Upper lobe of right lung (tissue), 1 donor: ENCODE results near the gene ARHGEF26. TPM values are rescaled to one million over a fixed set of nuclear protein-coding genes. Genes with fewer than 3 reads are reported as not detected.
A peak's percentile ranks its signal among the peaks of the same experiment; 100 is the strongest.

ENCODE experiments used
- ATAC-seq: fragments of 200-7000 bp; cut with Tn5 transposase; one replicate; pipeline ENCODE4 v1.9.1; 2020; ENCODE audit warnings: mild to moderate bottlenecking, moderate library complexity
- DNase-seq: peaks from one replicate; pipeline ENCODE4 v3.0.0-alpha.2; 2020
- H3K27ac ChIP-seq: fragments of 200-600 bp; one replicate; pipeline ENCODE4 v1.8.0; 2022
- H3K27me3 ChIP-seq: fragments of 200-600 bp; one replicate; pipeline ENCODE4 v1.8.0; 2022; ENCODE audit warnings: mild to moderate bottlenecking
- H3K36me3 ChIP-seq: fragments of 200-600 bp; one replicate; pipeline ENCODE4 v1.8.0; 2022
- H3K4me1 ChIP-seq: fragments of 200-600 bp; one replicate; pipeline ENCODE4 v1.8.0; 2022
- H3K4me3 ChIP-seq: fragments of 200-600 bp; one replicate; pipeline ENCODE4 v1.8.0; 2022; ENCODE audit warnings: mild to moderate bottlenecking
- H3K9me3 ChIP-seq: fragments of 200-600 bp; one replicate; pipeline ENCODE4 v1.8.0; 2022
- intact Hi-C: fragments of 100-400 bp; cut with DNase I; formaldehyde crosslinking; loops from one replicate; pipeline ENCODE4 v1.11.0; 2022
- total RNA-seq: library from RNA; stranded (reverse); fragmentation: NEBNext Ultra II Directional; extraction: Animal tissue kit (Norgen Biotek cat#: 25700); gene quantifications from one replicate; pipeline ENCODE4 v1.2.1, GENCODE V29; 2021
- TF ChIP-seq, protein P1 (sequence below): fragments of 200-600 bp; IDR thresholded peaks from one replicate; pipeline ENCODE4 v1.8.0; 2022; ENCODE audit warnings: antibody characterized with exemption
- donor health status: DM: no; HTN: yes; CAD: no; lungs with severe emphysema.

Gene ARHGEF26
- total RNA-seq, 1 donor from 2014 or later = 58.8 TPM

- H3K27ac ChIP-seq = no peak overlapping the region
- no peaks in the 10 kb centered on the region for H3K36me3 ChIP-seq
- DNase-seq (no peak), ATAC-seq (no peak)
- H3K9me3 ChIP-seq = no peaks in the 10 kb centered on the region
- H3K4me1 ChIP-seq = peaks cover 3% of the 10 kb centered on the region
- no peaks in the 10 kb centered on the region for H3K27me3 ChIP-seq
- no peak overlapping the region for H3K4me3 ChIP-seq
- intact Hi-C loops = no loop called here
- TF ChIP-seq, protein P1, sequence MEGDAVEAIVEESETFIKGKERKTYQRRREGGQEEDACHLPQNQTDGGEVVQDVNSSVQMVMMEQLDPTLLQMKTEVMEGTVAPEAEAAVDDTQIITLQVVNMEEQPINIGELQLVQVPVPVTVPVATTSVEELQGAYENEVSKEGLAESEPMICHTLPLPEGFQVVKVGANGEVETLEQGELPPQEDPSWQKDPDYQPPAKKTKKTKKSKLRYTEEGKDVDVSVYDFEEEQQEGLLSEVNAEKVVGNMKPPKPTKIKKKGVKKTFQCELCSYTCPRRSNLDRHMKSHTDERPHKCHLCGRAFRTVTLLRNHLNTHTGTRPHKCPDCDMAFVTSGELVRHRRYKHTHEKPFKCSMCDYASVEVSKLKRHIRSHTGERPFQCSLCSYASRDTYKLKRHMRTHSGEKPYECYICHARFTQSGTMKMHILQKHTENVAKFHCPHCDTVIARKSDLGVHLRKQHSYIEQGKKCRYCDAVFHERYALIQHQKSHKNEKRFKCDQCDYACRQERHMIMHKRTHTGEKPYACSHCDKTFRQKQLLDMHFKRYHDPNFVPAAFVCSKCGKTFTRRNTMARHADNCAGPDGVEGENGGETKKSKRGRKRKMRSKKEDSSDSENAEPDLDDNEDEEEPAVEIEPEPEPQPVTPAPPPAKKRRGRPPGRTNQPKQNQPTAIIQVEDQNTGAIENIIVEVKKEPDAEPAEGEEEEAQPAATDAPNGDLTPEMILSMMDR = no peak
Observed at GRCh38 chr3:154223519-154223918, 102.3 kb downstream of the ARHGEF26 start.

DNA sequence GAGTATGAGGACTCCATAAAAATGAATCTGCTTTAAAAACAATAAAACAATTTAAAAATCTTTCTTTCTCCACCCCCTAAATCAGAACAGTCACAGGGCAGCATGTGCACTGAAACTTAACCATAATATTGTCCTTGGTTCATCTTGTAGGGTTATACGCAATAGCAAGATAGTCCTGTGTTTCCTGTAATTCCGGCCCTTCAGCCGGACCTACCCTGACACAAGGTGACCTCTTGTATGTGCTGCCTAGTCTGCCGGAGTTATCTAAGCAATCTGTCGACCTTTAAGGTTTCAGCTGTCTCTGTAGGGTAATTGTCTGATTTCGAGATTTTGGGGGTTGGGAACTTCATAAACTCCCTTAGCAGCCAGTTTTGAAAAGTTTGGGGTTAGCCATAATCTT is 103.2 kb downstream of the ARHGEF26 start:
- TF ChIP-seq, protein P1 = no peak
- no peaks in the 10 kb centered on the region for H3K27me3 ChIP-seq
- no peaks in the 10 kb centered on the region for H3K9me3 ChIP-seq
- DNase-seq (no peak), ATAC-seq (no peak)
- intact Hi-C loops = no loop called here
- no peaks in the 10 kb centered on the region for H3K36me3 ChIP-seq
- H3K4me1 ChIP-seq = peaks cover 3% of the 10 kb centered on the region
- H3K27ac ChIP-seq = no peak overlapping the region
- H3K4me3 ChIP-seq = no peak overlapping the region

DNA sequence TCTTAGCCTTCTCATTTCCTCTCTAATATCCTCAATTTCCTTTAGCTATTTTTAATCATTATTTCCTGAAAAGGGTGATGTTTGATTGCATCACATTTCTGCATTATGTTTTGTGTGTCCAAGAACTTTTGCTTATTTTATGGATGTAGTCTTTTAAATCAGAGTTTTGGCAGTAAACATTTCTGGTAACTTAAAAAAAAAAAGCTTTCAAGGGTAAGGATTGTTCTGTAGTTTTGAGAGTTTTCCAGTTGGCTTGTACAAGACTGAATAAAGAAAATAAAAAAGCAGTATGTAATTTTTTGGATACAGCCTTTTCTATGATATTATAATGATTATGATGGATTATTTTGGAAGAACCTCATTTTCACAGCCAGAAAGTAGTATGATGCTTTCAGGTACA is 103.7 kb downstream of the ARHGEF26 start:
- intact Hi-C loops = no loop called here
- Histone ChIP-seq H3K4me1 (peaks cover 3% of the 10 kb centered on the region), H3K36me3 (no peaks in the 10 kb centered on the region), H3K9me3 (no peaks in the 10 kb centered on the region), H3K4me3 (no peak overlapping the region), H3K27ac (no peak overlapping the region), H3K27me3 (no peaks in the 10 kb centered on the region)
- TF ChIP-seq, protein P1 = no peak
- DNase-seq = no peak
- ATAC-seq = no peak

DNA sequence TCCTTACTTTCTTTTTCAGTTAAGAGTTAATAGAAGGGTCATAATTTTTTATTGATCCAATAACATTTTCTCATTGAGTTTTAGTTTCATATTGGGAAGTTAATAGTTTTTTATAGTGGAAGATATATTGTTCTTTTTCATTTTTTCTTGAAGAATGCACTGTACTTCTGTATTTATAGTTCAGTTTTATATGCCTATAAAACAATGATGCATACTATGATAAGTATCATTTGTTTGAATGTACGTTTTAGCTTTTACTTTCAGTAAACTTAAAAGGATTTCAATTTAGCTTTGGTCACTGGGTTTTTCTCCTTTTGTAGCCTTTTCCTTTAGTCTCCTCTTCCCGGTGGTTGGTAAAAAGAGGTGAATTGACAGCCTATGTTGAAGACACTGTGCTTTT is 104.3 kb downstream of the ARHGEF26 start:
- TF ChIP-seq, protein P1 = no peak
- ATAC-seq = no peak
- H3K27me3 ChIP-seq = no peaks in the 10 kb centered on the region
- H3K9me3 ChIP-seq = no peaks in the 10 kb centered on the region
- no peak overlapping the region for H3K4me3 ChIP-seq
- no peaks in the 10 kb centered on the region for H3K36me3 ChIP-seq
- peaks cover 3% of the 10 kb centered on the region for H3K4me1 ChIP-seq
- no peak for DNase-seq
- intact Hi-C loops = no loop called here
- H3K27ac ChIP-seq = no peak overlapping the region

GRCh38 chr3:154227531-154227930 is 106.3 kb downstream of the ARHGEF26 start:
- ATAC-seq (no peak), DNase-seq (no peak)
- Histone ChIP-seq H3K27ac (no peak overlapping the region), H3K9me3 (no peaks in the 10 kb centered on the region), H3K27me3 (no peaks in the 10 kb centered on the region), H3K36me3 (no peaks in the 10 kb centered on the region), H3K4me3 (no peak overlapping the region), H3K4me1 (peaks cover 3% of the 10 kb centered on the region)
- TF ChIP-seq, protein P1 = no peak
- intact Hi-C loops = no loop called here

GRCh38 chr3:154228561-154229216 is 107.5 kb downstream of the ARHGEF26 start:
- Histone ChIP-seq H3K4me1 (peaks cover 3% of the 10 kb centered on the region), H3K27me3 (no peaks in the 10 kb centered on the region), H3K9me3 (no peaks in the 10 kb centered on the region), H3K4me3 (no peak overlapping the region), H3K36me3 (no peaks in the 10 kb centered on the region), H3K27ac (peak overlapping the region; percentile 19)
- DNase-seq (no peak), ATAC-seq (peak; percentile 92)
- intact Hi-C loops = no loop called here
- TF ChIP-seq, protein P1 = no peak
